ENCODE data around the gene SCLY.

DNA sequence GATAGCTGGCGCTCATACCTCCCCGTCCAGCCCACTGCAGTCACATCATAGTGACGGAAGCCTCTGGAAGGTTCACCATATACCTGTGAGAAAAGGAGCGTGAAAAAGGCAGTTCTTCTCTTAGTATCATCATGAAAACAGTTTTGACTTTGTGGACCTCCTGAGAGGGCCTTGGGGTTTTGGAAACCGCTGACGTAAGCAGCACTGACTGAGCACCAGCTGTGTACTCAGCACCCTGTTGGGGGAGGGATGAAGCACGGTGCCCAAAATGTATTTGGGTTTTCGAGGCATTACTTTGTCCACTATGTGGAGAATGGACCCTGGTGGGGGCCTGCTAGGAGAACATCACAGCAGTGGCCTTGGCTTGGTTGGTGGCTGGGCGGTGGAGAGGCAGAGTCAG lies 5.4 kb downstream of the SCLY start:
- TF ChIP-seq ZFP3 (CRISPR knock-in tag; IDR thresholded peaks at IDR 0.05): no peak
- no peak for TF ChIP-seq ZFP30 (CRISPR knock-in tag; IDR thresholded peaks at IDR 0.05)
- no peak for TF ChIP-seq SNAI2 (CRISPR knock-in tag; IDR thresholded peaks at IDR 0.05)
- TF ChIP-seq ESRRG (CRISPR knock-in tag; IDR thresholded peaks at IDR 0.05): no peak
- no peak for TF ChIP-seq ZC3H10 (CRISPR knock-in tag; IDR thresholded peaks at IDR 0.05)
- TF ChIP-seq PPARA (CRISPR knock-in tag; IDR thresholded peaks at IDR 0.05; ENCODE audit: borderline replicate concordance): no peak
- TF ChIP-seq TOX (CRISPR knock-in tag; IDR thresholded peaks at IDR 0.05; ENCODE audit: borderline replicate concordance): no peak
- TF ChIP-seq BACH2 (CRISPR knock-in tag; IDR thresholded peaks at IDR 0.05; ENCODE audit: borderline replicate concordance): no peak
- no peak for TF ChIP-seq ARNTL (CRISPR knock-in tag; IDR thresholded peaks at IDR 0.05; ENCODE audit: borderline replicate concordance, low read depth)
- no peak for TF ChIP-seq OSR1 (CRISPR knock-in tag; IDR thresholded peaks at IDR 0.05)
- TF ChIP-seq, protein P1, sequence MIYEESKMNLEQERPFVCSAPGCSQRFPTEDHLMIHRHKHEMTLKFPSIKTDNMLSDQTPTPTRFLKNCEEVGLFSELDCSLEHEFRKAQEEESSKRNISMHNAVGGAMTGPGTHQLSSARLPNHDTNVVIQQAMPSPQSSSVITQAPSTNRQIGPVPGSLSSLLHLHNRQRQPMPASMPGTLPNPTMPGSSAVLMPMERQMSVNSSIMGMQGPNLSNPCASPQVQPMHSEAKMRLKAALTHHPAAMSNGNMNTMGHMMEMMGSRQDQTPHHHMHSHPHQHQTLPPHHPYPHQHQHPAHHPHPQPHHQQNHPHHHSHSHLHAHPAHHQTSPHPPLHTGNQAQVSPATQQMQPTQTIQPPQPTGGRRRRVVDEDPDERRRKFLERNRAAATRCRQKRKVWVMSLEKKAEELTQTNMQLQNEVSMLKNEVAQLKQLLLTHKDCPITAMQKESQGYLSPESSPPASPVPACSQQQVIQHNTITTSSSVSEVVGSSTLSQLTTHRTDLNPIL (CRISPR knock-in tag; IDR thresholded peaks at IDR 0.05; ENCODE audit: low read depth): no peak
- TF ChIP-seq ZNF565 (CRISPR knock-in tag; conservative IDR thresholded peaks at IDR 0.05; ENCODE audit: low read depth): no peak
- TF ChIP-seq ZNF8 (CRISPR knock-in tag; IDR thresholded peaks at IDR 0.05): no peak
- TF ChIP-seq, protein P2, sequence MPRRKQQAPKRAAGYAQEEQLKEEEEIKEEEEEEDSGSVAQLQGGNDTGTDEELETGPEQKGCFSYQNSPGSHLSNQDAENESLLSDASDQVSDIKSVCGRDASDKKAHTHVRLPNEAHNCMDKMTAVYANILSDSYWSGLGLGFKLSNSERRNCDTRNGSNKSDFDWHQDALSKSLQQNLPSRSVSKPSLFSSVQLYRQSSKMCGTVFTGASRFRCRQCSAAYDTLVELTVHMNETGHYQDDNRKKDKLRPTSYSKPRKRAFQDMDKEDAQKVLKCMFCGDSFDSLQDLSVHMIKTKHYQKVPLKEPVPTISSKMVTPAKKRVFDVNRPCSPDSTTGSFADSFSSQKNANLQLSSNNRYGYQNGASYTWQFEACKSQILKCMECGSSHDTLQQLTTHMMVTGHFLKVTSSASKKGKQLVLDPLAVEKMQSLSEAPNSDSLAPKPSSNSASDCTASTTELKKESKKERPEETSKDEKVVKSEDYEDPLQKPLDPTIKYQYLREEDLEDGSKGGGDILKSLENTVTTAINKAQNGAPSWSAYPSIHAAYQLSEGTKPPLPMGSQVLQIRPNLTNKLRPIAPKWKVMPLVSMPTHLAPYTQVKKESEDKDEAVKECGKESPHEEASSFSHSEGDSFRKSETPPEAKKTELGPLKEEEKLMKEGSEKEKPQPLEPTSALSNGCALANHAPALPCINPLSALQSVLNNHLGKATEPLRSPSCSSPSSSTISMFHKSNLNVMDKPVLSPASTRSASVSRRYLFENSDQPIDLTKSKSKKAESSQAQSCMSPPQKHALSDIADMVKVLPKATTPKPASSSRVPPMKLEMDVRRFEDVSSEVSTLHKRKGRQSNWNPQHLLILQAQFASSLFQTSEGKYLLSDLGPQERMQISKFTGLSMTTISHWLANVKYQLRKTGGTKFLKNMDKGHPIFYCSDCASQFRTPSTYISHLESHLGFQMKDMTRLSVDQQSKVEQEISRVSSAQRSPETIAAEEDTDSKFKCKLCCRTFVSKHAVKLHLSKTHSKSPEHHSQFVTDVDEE (CRISPR knock-in tag; IDR thresholded peaks at IDR 0.05): no peak

Data from SK-N-SH treated with all-trans-retinoic acid at 6 μM for 48 hours (cell line).